HepG2 (cell line): ENCODE measurements around the gene ARL3. TPM values are rescaled to one million over a fixed set of nuclear protein-coding genes. Genes with fewer than 3 reads are reported as not detected.
A peak's percentile ranks its signal among the peaks of the same experiment; 100 is the strongest.

Source experiments
- ATRX ChIP-seq: sonication (generic); formaldehyde crosslinking; IDR thresholded peaks from 2 replicates; pipeline ENCODE4 v1.4.0; 2020; ENCODE audit warnings: missing genetic modification reagents, borderline replicate concordance
- CBX2 ChIP-seq, 2 experiments: fragments of 200-600 bp in 1 of 2; sonication (generic); formaldehyde crosslinking in 1 of 2; IDR thresholded peaks; 2 replicates each; pipeline versions ENCODE4 v1.7.0 to v1.8.1; 2018 to 2022; ENCODE audit warnings: low read depth in 2 of 2, low read length in 1 of 2, mild to moderate bottlenecking in 1 of 2, missing genetic modification reagents in 1 of 2
- DRAP1 ChIP-seq: IDR thresholded peaks from 2 replicates; pipeline ENCODE4 v1.6.1; 2016; ENCODE audit warnings: missing genetic modification reagents, missing compliant biosample characterization
- FOSL1 ChIP-seq: sonication (generic); formaldehyde crosslinking; IDR thresholded peaks from 2 replicates; pipeline ENCODE4 v1.9.0; 2021; ENCODE audit warnings: missing genetic modification reagents, borderline replicate concordance
- MED8 ChIP-seq: sonication (generic); formaldehyde crosslinking; IDR thresholded peaks from 2 replicates; pipeline ENCODE4 v1.8.1; 2023; ENCODE audit warnings: mild to moderate bottlenecking, missing genetic modification reagents; ENCODE audit not compliant: insufficient replicate concordance
- MNT ChIP-seq: fragments of 450-650 bp; IDR thresholded peaks from 2 replicates; pipeline ENCODE4 v1.6.1; 2016
- NR1H2 ChIP-seq: sonication (generic); formaldehyde crosslinking; IDR thresholded peaks from 2 replicates; pipeline ENCODE4 v1.8.1; 2022; ENCODE audit warnings: low read depth, missing genetic modification reagents, borderline replicate concordance
- PTBP1 ChIP-seq: fragments of 200-400 bp; formaldehyde crosslinking; IDR thresholded peaks from 2 replicates; pipeline ENCODE4 v1.6.1; 2018; ENCODE audit warnings: low read length, low read depth; ENCODE audit not compliant: poor library complexity, severe bottlenecking
- SIX1 ChIP-seq: sonication (generic); formaldehyde crosslinking; IDR thresholded peaks from 2 replicates; pipeline ENCODE4 v1.4.0; 2020; ENCODE audit warnings: missing genetic modification reagents, borderline replicate concordance
- SNAPC2 ChIP-seq: sonication (generic); formaldehyde crosslinking; IDR thresholded peaks from 2 replicates; pipeline ENCODE4 v1.8.1; 2022; ENCODE audit warnings: mild to moderate bottlenecking, missing genetic modification reagents
- SNAPC4 ChIP-seq: sonication (generic); formaldehyde crosslinking; IDR thresholded peaks from 2 replicates; pipeline ENCODE4 v1.4.0; 2020; ENCODE audit warnings: mild to moderate bottlenecking, missing genetic modification reagents
- SNRNP70 ChIP-seq: fragments of 200-400 bp; formaldehyde crosslinking; IDR thresholded peaks from 2 replicates; pipeline ENCODE4 v1.6.1; 2017; ENCODE audit warnings: mild to moderate bottlenecking, low read depth, low read length, moderate library complexity
- TEF ChIP-seq: sonication (generic); formaldehyde crosslinking; IDR thresholded peaks from 2 replicates; pipeline ENCODE4 v1.5.0; 2020; ENCODE audit warnings: missing genetic modification reagents
- WIZ ChIP-seq: sonication (generic); formaldehyde crosslinking; IDR thresholded peaks from 2 replicates; pipeline ENCODE4 v1.5.1; 2020; ENCODE audit warnings: mild to moderate bottlenecking, missing genetic modification reagents
- ZNF281 ChIP-seq: sonication (generic); formaldehyde crosslinking; IDR thresholded peaks from 2 replicates; pipeline ENCODE4 v1.4.0; 2020; ENCODE audit warnings: missing genetic modification reagents, borderline replicate concordance
- ZNF432 ChIP-seq: sonication (generic); formaldehyde crosslinking; IDR thresholded peaks from 2 replicates; pipeline ENCODE4 v1.5.0; 2020; ENCODE audit warnings: missing genetic modification reagents, mild to moderate bottlenecking, borderline replicate concordance
- ZNF639 ChIP-seq: conservative IDR thresholded peaks from 2 replicates; pipeline ENCODE4 v1.6.1; 2018; ENCODE audit warnings: missing genetic modification reagents
- polyA plus RNA-seq, 8 experiments: library from polyadenylated mRNA; depleted of rRNA in 3 of 8; stranded (reverse) in 7 of 8; unstranded in 1 of 8; fragments of >200 nt; fragmentation: Illumina TruSeq in 4 of 8; extraction: Trizol in 4 of 8; gene quantifications; 2 replicates each; pipeline versions ENCODE4 v1.2.1 to v1.2.3, GENCODE V29; 2011 to 2016; ENCODE audit warnings: low read depth in 4 of 8, missing spikeins in 1 of 8, mixed read lengths in 1 of 8; ENCODE audit not compliant: insufficient read depth in 1 of 8
- total RNA-seq, 5 experiments: library from RNA; depleted of rRNA; stranded (reverse); fragments of >200 nt; fragmentation: Illumina TruSeq; extraction: Trizol; gene quantifications; 2 replicates each; pipeline ENCODE4 v1.2.3, GENCODE V29; 2016; ENCODE audit warnings: low read depth in 1 of 5

ARL3 gene
- total and polyA plus RNA-seq, 2 of the 13 experiments (the other 11 are each of a cell fraction or from before 2014, with no cell fraction given): 5.2 to 6.6 TPM

GRCh38 chr10:102627736-102628293 lies 86.4 kb downstream of the ARL3 start (continued):
- TF ChIP-seq TEF (CRISPR knock-in tag) (no peak), SNAPC2 (CRISPR knock-in tag) (no peak), CBX2 (IDR thresholded peaks at IDR 0.05; ENCODE audit: low read depth, low read length) (no peak), CBX2 (CRISPR knock-in tag; IDR thresholded peaks at IDR 0.05; ENCODE audit: low read depth) (no peak), PTBP1 (no peak), WIZ (no peak), SNRNP70 (no peak), SIX1 (CRISPR knock-in tag) (no peak), SNAPC4 (CRISPR knock-in tag) (no peak), MED8 (no peak), DRAP1 (no peak), ZNF432 (CRISPR knock-in tag) (no peak), ZNF281 (CRISPR knock-in tag) (peak; percentile 97), ATRX (CRISPR knock-in tag) (no peak), FOSL1 (CRISPR knock-in tag) (no peak), ZNF639 (no peak), NR1H2 (CRISPR knock-in tag) (no peak), MNT (no peak)
